Stomach (tissue), 9 donors: ENCODE measurements around the gene CAPRIN1. TPM values are rescaled to one million over a fixed set of nuclear protein-coding genes. Genes with fewer than 3 reads are reported as not detected.

Source experiments
- DNase-seq, 2 donors: peaks; one replicate each; pipeline versions ENCODE4 v3.0.0 to v3.0.0-alpha.2; 2013 to 2019
- H3K27ac ChIP-seq, 5 donors: fragments of 200-600 bp in 4 of 5; sonication (generic) in 4 of 5; one replicate each; pipeline ENCODE4 v1.5.1; 2013 to 2019; ENCODE audit warnings: mild to moderate bottlenecking in 1 of 5, moderate library complexity in 1 of 5
- H3K27me3 ChIP-seq, 3 donors: fragments of 200-600 bp; sonication (generic); one replicate each; pipeline ENCODE4 v1.5.1; 2017 to 2019; ENCODE audit warnings: mixed run types in 1 of 3
- H3K36me3 ChIP-seq, 4 donors: fragments of 200-600 bp; sonication (generic); 1 replicate in 3 of 4; 2 replicates in 1 of 4; pipeline ENCODE4 v1.5.1; 2016 to 2019
- H3K4me1 ChIP-seq, 4 donors: fragments of 200-600 bp; sonication (generic); one replicate each; pipeline ENCODE4 v1.5.1; 2016 to 2019
- H3K4me3 ChIP-seq, 4 donors: fragments of 200-600 bp; sonication (generic) in 3 of 4; one replicate each; pipeline ENCODE4 v1.5.1; 2016 to 2019; ENCODE audit warnings: mild to moderate bottlenecking in 1 of 4
- H3K9me3 ChIP-seq, 4 donors: fragments of 200-600 bp; sonication (generic); one replicate each; pipeline ENCODE4 v1.5.1; 2016 to 2019
- EP300 ChIP-seq: sonication (generic); formaldehyde crosslinking; IDR thresholded peaks from one replicate; pipeline ENCODE4 v1.6.1; 2017; ENCODE audit warnings: antibody characterized with exemption
- POLR2A ChIP-seq, 4 donors: fragments of 450-650 bp; IDR thresholded peaks; one replicate each; pipeline ENCODE4 v1.6.1; 2016; ENCODE audit warnings: antibody characterized with exemption in 4 of 4, control low read depth in 2 of 4, mild to moderate bottlenecking in 1 of 4, moderate library complexity in 1 of 4
- POLR2AphosphoS5 ChIP-seq, 3 donors: sonication (generic); formaldehyde crosslinking; IDR thresholded peaks; one replicate each; pipeline ENCODE4 v1.6.1; 2016; ENCODE audit warnings: antibody characterized with exemption in 3 of 3
- WGBS, 5 donors: extraction: QIAGEN DNeasy Blood & Tissue Kit in 3 of 5; methylation state at CpG; one replicate each; pipeline versions ENCODE4 v1.1.5 to v1.1.7; 2013 to 2018; 5-methylcytosine and 5-hydroxymethylcytosine counted together
- intact Hi-C: fragments of 100-400 bp; cut with DNase I; formaldehyde crosslinking; loops from one replicate; pipeline ENCODE4 v1.15.1; 2023; ENCODE audit warnings: low total_unique reads
- polyA plus RNA-seq, 3 donors: library from polyadenylated mRNA; stranded (reverse); fragments of 200-250 nt; gene quantifications; one replicate each; pipeline ENCODE4 v1.2.3, GENCODE V29; 2013
- total RNA-seq, 5 donors: library from RNA; depleted of rRNA; stranded (reverse); fragments of >200 nt; gene quantifications; one replicate each; pipeline versions ENCODE4 v1.1.0 to v1.2.3, GENCODE V29; 2014 to 2016
- TF ChIP-seq, protein P1 (sequence below), 7 experiments: fragments of 450-650 bp in 4 of 7; fragments of 200-600 bp in 3 of 7; sonication (generic) in 3 of 7; IDR thresholded peaks; one replicate each; pipeline ENCODE4 v1.5.1; 2016 to 2019; ENCODE audit warnings: antibody characterized with exemption in 7 of 7, control low read depth in 2 of 7, mild to moderate bottlenecking in 1 of 7
- donor health status: healthy with polysubstance abuse.
- donor health status: Bipolar disorder and iron deficiency.
- donor health status: healthy.

Gene CAPRIN1
- total and polyA plus RNA-seq, 8 donors: 57.2 to 290 (median 101) TPM

DNA sequence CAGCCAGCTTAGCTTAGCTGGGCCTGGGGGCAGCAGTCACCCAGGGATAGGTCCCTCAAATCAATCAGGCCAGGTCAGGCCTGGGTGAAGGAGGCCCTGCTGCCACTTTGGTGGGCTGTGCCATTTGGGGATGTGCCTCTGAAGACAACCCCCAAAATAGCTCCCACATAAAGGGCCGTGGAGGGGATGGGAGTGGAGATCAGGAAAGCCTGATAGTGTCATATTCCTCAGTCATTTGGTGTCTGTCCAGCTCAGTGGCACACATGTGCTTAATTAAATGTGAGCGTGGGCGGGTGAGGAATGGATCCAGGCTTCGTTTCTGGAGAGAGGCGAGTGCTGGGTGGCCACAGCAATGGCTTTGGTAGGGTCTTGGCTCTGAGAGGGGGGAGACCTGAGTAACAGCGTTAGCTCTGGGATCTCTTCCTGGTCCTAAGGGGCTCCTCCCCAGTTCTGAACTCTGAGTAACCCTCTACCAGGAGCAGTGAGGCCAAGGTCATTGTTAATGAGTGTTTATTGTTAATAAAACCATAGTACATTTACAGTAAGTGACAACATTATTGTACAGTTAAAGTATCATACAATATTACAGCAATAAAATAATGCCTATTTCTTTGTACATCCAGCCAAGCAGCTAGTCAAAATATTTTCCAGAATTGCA, 99.1 kb downstream of the CAPRIN1 start:
- Histone ChIP-seq H3K4me1 (peaks cover 2 to 18% (median 15%) of the 10 kb centered on the region in 4 donors), H3K9me3 (no peaks in the 10 kb centered on the region), H3K4me3 (no peak overlapping the region), H3K27me3 (no peaks in the 10 kb centered on the region), H3K36me3 (peaks cover 28 to 89% (median 78%) of the 10 kb centered on the region in 4 donors), H3K27ac (no peak overlapping the region)
- peak in 1 of 2 donors; percentile 25 for DNase-seq
- intact Hi-C loops: no loop called here
- TF ChIP-seq, protein P1, sequence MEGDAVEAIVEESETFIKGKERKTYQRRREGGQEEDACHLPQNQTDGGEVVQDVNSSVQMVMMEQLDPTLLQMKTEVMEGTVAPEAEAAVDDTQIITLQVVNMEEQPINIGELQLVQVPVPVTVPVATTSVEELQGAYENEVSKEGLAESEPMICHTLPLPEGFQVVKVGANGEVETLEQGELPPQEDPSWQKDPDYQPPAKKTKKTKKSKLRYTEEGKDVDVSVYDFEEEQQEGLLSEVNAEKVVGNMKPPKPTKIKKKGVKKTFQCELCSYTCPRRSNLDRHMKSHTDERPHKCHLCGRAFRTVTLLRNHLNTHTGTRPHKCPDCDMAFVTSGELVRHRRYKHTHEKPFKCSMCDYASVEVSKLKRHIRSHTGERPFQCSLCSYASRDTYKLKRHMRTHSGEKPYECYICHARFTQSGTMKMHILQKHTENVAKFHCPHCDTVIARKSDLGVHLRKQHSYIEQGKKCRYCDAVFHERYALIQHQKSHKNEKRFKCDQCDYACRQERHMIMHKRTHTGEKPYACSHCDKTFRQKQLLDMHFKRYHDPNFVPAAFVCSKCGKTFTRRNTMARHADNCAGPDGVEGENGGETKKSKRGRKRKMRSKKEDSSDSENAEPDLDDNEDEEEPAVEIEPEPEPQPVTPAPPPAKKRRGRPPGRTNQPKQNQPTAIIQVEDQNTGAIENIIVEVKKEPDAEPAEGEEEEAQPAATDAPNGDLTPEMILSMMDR (IDR thresholded peaks at IDR 0.05): no peak
- TF ChIP-seq EP300: no peak
- no peak for TF ChIP-seq POLR2AphosphoS5 (IDR thresholded peaks at IDR 0.05)
- TF ChIP-seq POLR2A (IDR thresholded peaks at IDR 0.05): no peak
- 74 to 82% (median 78%) methylated on average over 6 of the region's 6 CpGs for WGBS, 5 donors

Other genes with a start within 250 kb of the CAPRIN1 start
- 10 to 100 TPM in 3 of 5 donors, 1 to 10 TPM in 1, not detected in 1; 9.6 to 54.7 (median 12.3) TPM for gene LMO2, start 159.7 kb upstream of the CAPRIN1 start, total RNA-seq
- 10 to 100 TPM in 2 of 3 donors, 1 to 10 TPM in 1; 9.1 to 12.7 (median 11.5) TPM for gene LMO2, start 159.7 kb upstream of the CAPRIN1 start, polyA plus RNA-seq
- 100 to 1,000 TPM in 1 of 5 donors, 10 to 100 TPM in 4; 16.0 to 245 (median 30.4) TPM for gene NAT10, start 53.9 kb downstream of the CAPRIN1 start, total RNA-seq
- 10 to 100 TPM; 13.0 to 27.2 (median 15.5) TPM for gene NAT10, start 53.9 kb downstream of the CAPRIN1 start, polyA plus RNA-seq